Right lobe of liver (tissue), 4 donors: Measurements from ENCODE around the gene HSPA1L.

ENCODE experiments used
- CTCF ChIP-seq, 4 donors: fragments of 200-600 bp in 3 of 4; fragments of 450-650 bp in 1 of 4; IDR thresholded peaks; one replicate each; pipeline versions ENCODE4 v1.5.1 to v1.8.0; 2016 to 2022; ENCODE audit warnings: antibody characterized with exemption in 4 of 4, mild to moderate bottlenecking in 2 of 4
- POLR2A ChIP-seq: fragments of 450-650 bp; IDR thresholded peaks from one replicate; pipeline ENCODE4 v1.6.1; 2017; ENCODE audit warnings: antibody characterized with exemption, mild to moderate bottlenecking
- donor health status: DM: no; HTN: no; CAD: no.
- donor health status: DM: no; HTN: no; CAD: no.
- donor health status: DM: no; HTN: yes; CAD: no.

GRCh38 chr6:31784098-31784925 lies 30.8 kb downstream of the HSPA1L start:
- TF ChIP-seq CTCF (IDR thresholded peaks at IDR 0.05) (no peak), POLR2A (no peak)
